PFSK-1 (cell line): ENCODE results near the gene GDF7.

ENCODE experiments used
- FOXP2 ChIP-seq: optimal IDR thresholded peaks from 2 replicates; pipeline ENCODE3; 2011; ENCODE audit warnings: borderline replicate concordance, control low read depth, inconsistent platforms; ENCODE audit not compliant: insufficient read depth; ENCODE audit errors: extremely low read length, extremely low read depth
- POLR2AphosphoS5 ChIP-seq: IDR thresholded peaks from 2 replicates; pipeline ENCODE4 v1.6.1; 2012; ENCODE audit warnings: low read depth, mild to moderate bottlenecking, control low read depth, low read length, moderate library complexity
- REST ChIP-seq, 2 experiments: IDR thresholded peaks; 2 replicates each; pipeline versions ENCODE4 v1.6.1 to v1.8.0; 2011 to 2012; ENCODE audit warnings: low read depth in 2 of 2, low read length in 2 of 2, control low read depth in 1 of 2, inconsistent platforms in 1 of 2, mild to moderate bottlenecking in 1 of 2, moderate library complexity in 1 of 2; ENCODE audit not compliant: insufficient read depth in 1 of 2
- SIN3A ChIP-seq: IDR thresholded peaks from 2 replicates; pipeline ENCODE4 v1.6.1; 2012; ENCODE audit warnings: mild to moderate bottlenecking, low read length, moderate library complexity, borderline replicate concordance; ENCODE audit not compliant: insufficient read depth
- TAF1 ChIP-seq: IDR thresholded peaks from 2 replicates; pipeline ENCODE4 v1.6.1; 2012; ENCODE audit warnings: low read length, control low read depth, borderline replicate concordance; ENCODE audit not compliant: insufficient read depth

The GDF7 gene

GRCh38 chr2:20631617-20632307 is 35.2 kb upstream of the GDF7 start:
- TF ChIP-seq REST (IDR thresholded peaks at IDR 0.05; ENCODE audit: insufficient read depth in 1 of 2, low read depth in 2 of 2, low read length in 2 of 2): no peak
- no peak for TF ChIP-seq FOXP2
- no peak for TF ChIP-seq TAF1
- no peak for TF ChIP-seq POLR2AphosphoS5
- no peak for TF ChIP-seq SIN3A

- TF ChIP-seq REST (IDR thresholded peaks at IDR 0.05; ENCODE audit: insufficient read depth in 1 of 2, low read depth in 2 of 2, low read length in 2 of 2) (no peak), FOXP2 (no peak), SIN3A (no peak), POLR2AphosphoS5 (no peak), TAF1 (no peak)
Measured at GRCh38 chr2:20632446-20632990, 34.4 kb upstream of the GDF7 start.

- TF ChIP-seq TAF1 (no peak), REST (IDR thresholded peaks at IDR 0.05; ENCODE audit: insufficient read depth in 1 of 2, low read depth in 2 of 2, low read length in 2 of 2) (no peak), SIN3A (no peak), FOXP2 (no peak), POLR2AphosphoS5 (no peak)
Measured at GRCh38 chr2:20633001-20633400, 33.9 kb upstream of the GDF7 start.

- TF ChIP-seq FOXP2: no peak
- no peak for TF ChIP-seq SIN3A
Measured at GRCh38 chr2:20633794-20634506, 33.0 kb upstream of the GDF7 start.

- TF ChIP-seq SIN3A: no peak
- no peak for TF ChIP-seq POLR2AphosphoS5
- no peak for TF ChIP-seq TAF1
- TF ChIP-seq REST (IDR thresholded peaks at IDR 0.05; ENCODE audit: insufficient read depth in 1 of 2, low read depth in 2 of 2, low read length in 2 of 2): no peak
- no peak for TF ChIP-seq FOXP2
Measured at GRCh38 chr2:20634507-20635112, 32.3 kb upstream of the GDF7 start.
